ENCODE data around the gene PYGO2. TPM values are rescaled to one million over a fixed set of nuclear protein-coding genes. Genes with fewer than 3 reads are reported as not detected.

The PYGO2 gene
- total RNA-seq, 1 donor from 2014 or later = 16.9 TPM

DNA sequence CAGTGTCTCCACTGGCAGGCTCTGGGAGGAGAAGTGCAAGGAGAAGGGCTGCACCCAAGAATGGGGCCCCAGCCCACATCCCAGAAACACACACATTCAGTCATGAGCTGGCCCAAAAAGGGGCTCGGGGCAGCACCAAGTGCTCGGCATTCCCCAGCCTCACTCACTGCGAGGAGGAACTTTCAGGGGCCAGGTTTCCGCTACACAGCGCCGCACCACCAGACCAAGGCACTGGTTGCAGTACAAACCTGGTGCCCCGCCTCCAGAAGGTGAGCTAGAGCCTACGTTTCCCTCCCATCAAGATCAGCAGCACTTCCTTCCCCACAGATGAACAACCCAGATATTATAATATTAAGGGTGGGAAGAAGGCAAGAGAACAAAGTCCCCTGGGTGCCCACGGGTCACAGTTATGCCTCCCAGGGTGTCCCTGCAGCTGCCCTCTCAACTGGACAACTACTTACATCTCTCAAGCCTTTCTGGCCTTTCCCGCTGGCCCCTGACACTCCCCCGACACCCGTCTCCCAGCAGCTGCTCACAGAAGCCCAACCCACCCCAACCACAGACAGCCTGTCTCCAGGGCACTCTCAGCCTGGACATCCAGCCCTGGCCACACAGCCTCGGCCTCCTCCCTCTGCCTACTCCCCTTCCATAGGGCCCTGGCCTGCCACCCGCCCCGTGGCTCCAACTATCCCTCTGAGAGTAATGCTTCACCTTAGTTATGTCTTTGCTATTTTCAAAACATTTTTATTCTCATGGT, 9.5 kb downstream of the PYGO2 start:
- no peak for DNase-seq (ENCODE audit: low spot score)
- intact Hi-C loops (cut with DNase I) = no loop called here

DNA sequence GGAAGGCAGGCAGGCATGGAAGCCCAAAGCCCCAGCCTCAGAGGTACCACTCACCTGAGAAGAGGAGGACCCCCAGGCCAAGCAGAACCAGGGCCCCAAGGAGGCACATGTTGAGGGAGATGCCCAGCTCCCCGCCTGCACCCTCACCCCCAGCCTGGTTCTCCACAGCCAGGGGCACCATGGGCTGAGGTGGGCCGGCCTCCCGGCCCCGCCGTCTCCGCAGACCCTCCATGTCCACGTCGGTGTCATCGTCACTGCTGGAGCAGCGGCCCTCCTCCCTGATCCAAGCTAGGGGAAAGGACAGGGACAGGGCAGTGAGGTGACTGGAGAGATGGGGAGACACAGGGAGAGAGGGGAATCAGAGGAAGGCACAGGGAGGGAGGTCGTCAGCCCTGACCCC, 13.5 kb downstream of the PYGO2 start:
- no peak for DNase-seq (ENCODE audit: low spot score)
- intact Hi-C loops (cut with DNase I) = no loop called here

DNA sequence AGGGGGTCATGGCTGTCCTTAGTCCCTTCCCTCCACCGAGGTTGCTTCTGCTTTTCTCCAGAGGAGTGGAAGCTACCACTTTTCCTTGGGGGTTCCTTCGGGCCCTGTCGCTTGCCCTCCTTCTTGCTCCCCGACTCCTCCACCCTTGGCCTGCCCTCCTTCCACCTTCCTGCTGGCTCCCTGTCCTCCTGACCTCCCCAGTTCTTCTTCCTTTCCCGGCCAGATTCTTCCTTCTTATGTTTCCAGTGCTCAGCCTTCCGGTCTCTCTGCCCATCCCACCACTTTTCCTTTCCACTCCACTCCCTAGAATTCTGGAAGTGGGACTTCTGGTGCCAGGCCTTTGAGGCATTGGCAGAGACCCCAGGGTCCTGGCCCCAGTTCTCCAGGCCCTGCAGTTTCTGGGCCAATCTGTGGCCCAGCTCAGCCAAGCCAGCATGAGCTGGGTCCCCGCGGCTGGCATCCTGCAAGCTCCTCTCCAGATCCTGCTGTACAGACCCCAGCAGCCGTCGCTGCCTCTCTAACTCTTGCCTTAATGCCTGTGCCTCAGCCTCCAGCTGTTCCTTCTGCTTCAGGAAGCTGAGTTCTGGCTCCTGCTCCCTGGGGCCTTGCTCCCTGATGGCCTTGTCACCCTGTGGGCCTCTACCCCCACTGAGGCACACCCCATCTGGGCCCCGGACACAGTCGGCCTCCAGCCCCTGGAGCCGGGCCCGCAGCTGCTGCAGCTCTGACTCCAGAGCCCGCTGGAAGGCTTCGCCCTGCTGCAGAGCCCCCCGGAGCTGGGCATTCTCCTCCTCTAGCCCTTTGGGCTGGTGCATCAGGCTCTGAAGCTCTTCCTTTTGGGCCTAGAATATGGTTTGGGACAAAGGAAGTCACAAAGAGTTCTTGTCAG, 15.4 kb downstream of the PYGO2 start:
- DNase-seq (ENCODE audit: low spot score) = no peak
- intact Hi-C loops (cut with DNase I) = loop anchor here (2.0 kb wide), 1 partner anchor 69 kb away; no protein-coding TSS in a partner anchor

DNA sequence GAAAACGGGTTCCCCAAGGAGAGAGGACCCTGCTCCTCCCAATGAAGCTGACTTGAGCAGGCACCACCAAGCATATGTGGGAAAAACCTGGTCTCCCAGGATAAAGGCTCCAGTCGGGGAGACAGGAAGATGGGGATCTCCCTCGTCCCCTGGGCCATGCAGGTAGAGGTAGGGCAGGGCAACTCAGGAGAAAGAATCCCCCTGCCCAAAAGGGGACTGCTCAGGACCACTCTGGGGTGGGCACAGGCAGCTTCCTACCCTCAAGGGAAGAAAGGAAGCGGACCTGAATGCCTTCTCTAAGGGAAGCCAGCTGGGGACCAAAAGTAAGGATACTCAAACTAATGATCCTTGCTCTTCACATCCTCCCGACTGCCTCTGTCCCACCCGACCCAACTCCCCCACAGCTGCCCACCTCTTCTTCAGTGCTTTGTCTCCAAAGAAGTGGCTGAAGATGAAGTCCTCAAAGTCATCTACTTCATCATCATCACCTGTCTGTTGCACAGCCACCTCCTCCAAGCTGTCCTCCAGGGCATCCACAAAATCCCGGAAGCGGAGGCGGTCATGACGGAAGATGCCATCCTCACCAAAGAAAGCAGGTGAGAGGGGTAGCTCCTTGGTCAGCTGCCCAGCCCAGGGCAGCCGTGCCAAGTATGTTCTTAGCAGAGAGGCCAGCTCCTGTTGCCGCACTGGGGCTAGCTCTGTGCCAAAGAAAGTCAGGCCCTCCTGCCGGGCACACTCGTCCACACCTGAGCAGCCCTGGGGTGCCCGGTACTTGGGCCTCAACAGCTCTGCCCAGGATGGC, 16.2 kb downstream of the PYGO2 start:
- intact Hi-C loops (cut with DNase I) = loop anchor here (2.0 kb wide), 1 partner anchor 69 kb away; no protein-coding TSS in a partner anchor
- DNase-seq (ENCODE audit: low spot score) = no peak

DNA sequence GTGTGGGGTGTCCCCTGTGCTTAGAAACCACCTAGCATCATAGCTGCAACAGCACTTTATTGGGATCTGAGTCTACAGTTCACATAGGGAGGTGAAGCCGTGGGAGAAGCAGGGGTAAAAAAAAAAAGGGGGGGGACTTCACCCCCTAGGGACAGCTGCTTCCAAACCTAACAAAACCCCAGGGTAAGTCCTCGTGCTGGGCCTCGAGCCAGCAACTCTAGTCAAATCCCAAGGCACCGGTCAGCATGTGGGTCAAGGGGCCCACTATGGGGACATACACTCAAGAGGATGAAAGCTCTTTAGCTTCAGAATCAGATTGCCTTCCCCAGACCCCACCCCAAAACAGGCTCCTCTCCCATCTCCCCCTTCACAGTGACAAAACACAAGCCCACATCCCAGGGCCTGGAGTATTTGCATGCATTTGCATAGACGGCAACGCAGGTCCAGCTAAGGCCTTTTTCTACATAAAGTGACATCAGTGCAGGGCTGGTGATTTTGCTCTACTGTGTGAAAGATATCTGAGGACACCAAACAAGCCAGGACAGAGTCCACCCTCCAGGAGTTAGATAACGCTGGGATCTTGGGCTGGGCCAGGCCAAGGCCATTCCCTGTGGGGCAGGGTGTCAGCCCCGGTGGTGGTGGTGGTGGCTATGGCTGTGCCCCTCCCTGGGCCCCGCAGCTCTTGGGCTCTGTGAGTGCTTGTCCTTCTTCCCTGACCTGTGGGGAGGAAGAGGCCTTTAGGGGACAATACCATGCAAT, 17.0 kb downstream of the PYGO2 start:
- no peak for DNase-seq (ENCODE audit: low spot score)
- intact Hi-C loops (cut with DNase I) = loop anchor here (2.0 kb wide), 1 partner anchor 68 kb away; no protein-coding TSS in a partner anchor

DNA sequence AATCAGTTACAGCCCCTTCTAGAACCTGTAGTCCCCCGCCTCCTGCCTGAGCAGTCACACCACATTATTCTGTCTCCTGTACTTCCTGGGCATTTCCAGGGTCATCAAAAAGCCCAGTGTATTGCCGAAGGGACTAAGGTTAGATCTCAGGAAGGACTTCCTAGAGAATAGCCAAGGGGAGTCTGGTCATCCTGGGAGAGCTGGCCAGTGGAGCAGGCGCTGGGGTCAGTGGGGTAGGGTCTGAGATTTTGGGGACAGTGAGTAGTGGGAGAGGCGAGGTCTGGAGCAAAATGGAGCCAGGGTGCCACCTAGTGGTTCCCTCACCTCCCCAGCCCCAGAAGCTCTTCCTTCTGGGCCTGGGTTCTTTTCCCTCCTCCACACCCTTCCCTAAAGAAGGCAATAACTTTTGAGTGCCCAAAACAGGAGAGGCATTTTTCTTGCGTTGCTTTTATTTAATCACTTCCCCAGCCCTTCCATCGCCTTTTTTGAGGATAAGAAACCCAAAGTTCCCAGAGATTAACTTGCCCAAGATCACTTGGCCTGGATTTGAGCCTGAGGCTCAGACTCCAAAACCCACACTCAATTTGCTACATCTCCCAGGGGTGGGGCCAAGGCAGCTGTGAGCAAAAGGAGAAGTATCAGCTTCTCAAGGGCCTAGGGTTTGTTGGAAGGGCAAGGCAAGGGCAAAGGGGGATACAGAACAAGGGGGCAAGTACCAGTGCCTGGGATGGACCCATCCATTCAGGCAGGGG, 17.8 kb downstream of the PYGO2 start:
- intact Hi-C loops (cut with DNase I) = loop anchor here (2.0 kb wide), 1 partner anchor 67 kb away; no protein-coding TSS in a partner anchor

DNA sequence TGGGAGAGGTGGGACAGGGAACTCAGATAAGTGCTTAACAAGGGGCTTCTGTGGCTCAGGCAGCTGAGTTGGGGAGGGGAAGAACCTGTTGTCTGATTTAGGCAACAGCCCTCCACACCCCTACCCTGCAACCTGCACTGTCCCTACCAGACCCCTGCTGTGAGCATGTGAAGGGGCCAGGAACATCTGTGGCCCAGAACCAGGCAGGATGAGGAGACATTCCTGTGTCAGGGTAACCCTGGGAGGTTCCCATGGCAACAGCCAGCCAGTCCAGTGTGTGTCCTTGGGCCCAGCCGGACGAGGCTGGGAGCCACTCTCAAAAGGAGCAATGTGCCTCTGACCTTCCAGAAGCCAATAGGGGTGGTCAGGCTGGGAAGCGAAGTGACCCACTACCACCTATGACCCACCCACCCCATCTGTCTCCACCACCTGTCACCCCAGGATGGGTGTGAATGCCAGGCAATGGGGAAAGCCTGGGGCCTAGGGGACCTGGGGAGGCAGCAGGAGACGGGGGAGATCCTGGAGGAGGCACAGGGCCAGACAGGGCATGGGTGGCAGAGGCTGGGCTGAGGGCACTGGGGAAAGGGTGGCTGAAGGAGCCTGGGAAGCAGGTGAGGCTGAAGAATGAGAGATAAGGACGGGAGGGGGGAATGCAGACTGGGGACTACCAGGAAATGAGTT, 20.1 kb downstream of the PYGO2 start:
- intact Hi-C loops (cut with DNase I) = no loop called here
- DNase-seq (ENCODE audit: low spot score) = no peak

More for the DNA sequence above, 17.8 kb downstream of the PYGO2 start:
- no peak for DNase-seq (ENCODE audit: low spot score)

DNA sequence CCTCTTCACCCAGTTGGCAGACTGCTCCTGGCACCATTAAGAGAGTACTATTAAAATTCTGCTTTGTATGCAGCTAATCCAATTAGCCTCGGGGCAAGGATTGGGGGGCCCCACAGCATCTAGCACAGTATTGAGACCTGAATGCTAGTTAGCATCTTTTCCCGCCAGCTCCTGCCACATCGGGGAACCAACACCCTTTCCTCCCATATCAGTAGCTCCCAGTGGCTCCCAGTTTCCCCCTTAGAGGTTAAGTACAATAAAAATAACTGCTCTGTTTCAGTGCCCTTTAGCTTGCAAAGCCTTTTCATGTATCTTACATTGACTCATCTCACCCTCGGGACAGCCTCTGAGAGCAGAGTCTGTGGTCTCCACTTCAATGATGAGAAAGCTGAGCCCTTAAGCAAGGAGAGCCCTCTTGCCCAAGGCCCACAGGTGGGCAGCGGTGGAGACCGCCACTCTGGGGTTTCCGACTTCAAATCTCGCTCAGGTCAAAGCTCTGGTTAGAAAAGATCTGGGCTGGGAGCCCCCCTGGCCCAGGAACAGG, 20.9 kb downstream of the PYGO2 start:
- intact Hi-C loops (cut with DNase I) = no loop called here
- no peak for DNase-seq (ENCODE audit: low spot score)

DNA sequence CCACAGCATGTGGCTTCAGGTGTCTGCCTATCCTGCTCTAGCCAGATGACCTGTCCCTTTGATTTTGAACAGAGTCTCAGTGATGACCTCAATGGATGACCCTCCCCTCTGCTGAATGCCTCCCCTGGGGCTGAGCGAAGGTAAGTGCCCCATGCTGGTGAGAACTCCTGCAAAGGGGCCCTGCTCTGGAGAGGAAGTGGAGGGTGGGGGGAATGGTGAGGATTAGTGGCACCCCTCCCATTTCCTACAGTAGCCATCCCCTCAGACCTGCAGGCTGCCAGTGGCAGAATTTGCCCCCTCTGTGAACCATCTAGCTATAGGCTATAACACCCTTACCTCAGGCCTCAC, 21.4 kb downstream of the PYGO2 start:
- DNase-seq (ENCODE audit: low spot score) = no peak
- intact Hi-C loops (cut with DNase I) = no loop called here

DNA sequence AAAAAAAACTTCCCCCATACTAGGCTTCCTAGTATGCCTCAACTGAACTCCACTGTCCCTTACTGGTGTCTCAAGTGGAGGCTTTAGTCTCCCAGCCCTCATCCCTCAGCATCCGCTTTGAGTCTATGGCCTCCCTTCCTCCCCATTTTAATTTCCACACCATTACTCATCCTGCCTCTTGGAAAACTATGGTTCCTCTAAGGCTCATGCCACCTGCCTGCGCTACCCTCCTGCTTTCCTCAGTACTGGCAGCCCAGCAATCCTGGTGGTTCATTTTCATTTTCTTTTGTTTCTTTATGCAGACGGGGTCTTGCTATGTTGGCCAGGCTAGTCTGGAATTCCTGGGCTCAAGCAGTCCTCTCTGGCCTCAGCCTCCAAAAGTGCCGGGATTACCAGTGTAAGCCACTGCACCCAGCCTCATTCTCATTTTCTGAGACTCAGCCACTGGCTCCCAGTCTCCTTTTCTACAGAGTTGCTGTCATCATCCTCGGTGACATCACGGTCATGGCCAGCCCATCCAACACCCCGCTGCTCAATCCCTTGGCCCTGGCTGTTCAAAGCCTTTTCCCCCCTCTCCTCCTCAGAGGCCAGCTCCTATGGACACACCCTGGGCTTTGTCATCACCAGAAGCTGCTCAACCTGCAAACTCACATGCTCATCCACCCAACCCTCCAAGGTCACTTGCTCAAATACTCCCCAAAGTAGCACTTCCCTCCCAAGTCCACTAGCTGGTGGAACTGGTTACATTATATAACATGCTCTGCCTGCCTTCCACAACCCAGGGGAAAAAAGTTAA, 22.8 kb downstream of the PYGO2 start:
- no peak for DNase-seq (ENCODE audit: low spot score)
- intact Hi-C loops (cut with DNase I) = no loop called here

DNA sequence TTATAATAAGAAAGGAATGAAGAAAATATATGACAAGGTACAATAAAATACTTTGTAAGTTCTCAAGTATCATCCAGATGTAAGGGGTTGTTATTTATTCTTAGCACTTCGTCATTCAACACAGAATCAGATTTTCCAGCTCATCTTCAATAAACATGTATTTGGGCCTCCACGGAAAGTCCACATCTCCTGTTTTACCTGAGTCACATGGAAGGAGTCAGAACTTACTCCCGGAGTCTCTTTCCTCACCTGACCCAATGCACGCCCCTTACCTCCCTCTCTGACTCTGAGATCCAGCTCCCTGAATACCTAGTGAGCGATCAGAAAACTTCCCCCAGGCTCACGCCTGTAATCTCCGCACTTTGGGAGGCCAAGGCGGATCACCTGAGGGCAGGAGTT, 23.6 kb downstream of the PYGO2 start:
- intact Hi-C loops (cut with DNase I) = loop anchor here (1.0 to 2.0 kb wide), 3 partner anchors 23 to 379 kb away; partner anchors contain the start of genes CKS1B, PYGO2 and UBE2Q1
- DNase-seq (ENCODE audit: low spot score) = no peak

DNA sequence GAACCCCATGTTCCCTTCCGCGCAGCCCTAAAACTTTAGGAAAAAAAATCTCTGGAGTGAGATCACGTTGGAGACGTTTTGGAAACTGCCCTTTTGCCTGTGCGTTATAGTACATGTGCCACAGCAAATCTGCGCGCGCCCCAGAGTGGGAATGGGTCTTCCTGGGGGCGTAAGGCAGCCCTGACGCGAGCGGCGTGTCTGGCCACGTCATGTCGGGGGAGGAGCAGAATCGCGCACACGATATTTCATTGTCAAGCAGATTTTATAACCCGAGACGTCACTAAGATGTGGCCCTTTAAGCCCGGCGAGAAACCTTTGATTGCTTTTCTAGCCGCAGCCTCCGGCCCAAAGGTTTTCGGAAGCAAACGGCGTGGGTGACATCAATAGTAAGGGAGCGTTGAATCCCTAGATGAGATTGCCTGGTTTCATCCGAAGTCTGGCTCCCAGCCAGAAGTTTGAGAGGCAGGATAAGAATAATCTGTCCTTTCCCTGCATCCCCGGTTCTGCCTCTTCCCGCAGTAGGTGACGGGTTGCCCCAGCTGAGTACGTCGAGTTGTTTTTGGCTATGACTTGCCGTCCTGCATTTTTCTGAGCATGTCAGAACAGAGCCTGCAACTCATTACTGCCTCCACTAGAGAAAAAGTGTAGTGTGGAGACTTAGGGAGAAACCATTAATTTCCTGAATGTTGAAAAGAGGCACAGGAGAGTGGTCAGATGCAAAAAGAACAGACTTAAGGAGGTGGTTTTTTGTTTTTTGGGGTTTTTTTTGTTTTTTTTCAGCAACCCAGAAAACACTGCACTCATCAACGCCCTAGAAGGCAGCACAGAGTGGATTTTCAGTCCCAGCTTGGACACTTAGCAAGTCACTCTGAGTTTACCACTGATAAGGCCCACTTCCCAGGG, 24.2 kb downstream of the PYGO2 start:
- peak; percentile 96 for DNase-seq (ENCODE audit: low spot score)
- intact Hi-C loops (cut with DNase I) = loop anchor here (1.0 to 2.0 kb wide), 3 partner anchors 24 to 379 kb away; partner anchors contain the start of genes CKS1B, PYGO2 and UBE2Q1

DNA sequence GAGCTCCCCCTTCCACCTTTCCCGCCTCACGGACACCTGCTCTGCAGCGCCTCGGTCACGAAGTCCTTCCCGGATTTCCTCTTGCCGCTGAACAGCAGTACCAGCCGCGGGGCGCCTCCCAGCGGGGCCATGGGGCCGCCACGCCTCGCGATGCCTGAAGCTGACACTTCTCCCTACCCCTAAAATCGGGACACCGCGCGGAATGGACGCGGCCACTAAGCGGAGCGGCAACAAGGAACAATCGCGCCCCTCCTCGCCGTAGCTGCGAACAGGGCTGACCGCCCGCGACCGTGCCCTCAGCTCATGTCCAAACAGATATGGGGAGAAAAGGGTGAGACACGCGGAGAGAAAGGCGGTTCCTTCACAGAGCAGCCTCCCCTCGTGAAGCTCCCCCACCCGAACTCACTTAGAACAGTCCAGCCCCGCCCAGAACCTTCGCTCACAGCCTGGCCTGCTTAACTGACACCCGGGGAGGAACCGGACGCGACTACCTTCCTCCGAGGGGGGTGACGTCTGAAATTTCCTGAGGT, 25.0 kb downstream of the PYGO2 start, which contains the start of gene PMVK:
Gene PMVK (minus strand): TSS at position 165 of the 530 bp plus-strand sequence. CDS start 34 bp downstream, at position 131.
- peak; percentile 99 for DNase-seq (ENCODE audit: low spot score)
- intact Hi-C loops (cut with DNase I) = loop anchor here (1.0 to 2.0 kb wide), 3 partner anchors 25 to 378 kb away; partner anchors contain the start of genes CKS1B, PYGO2 and UBE2Q1

DNA sequence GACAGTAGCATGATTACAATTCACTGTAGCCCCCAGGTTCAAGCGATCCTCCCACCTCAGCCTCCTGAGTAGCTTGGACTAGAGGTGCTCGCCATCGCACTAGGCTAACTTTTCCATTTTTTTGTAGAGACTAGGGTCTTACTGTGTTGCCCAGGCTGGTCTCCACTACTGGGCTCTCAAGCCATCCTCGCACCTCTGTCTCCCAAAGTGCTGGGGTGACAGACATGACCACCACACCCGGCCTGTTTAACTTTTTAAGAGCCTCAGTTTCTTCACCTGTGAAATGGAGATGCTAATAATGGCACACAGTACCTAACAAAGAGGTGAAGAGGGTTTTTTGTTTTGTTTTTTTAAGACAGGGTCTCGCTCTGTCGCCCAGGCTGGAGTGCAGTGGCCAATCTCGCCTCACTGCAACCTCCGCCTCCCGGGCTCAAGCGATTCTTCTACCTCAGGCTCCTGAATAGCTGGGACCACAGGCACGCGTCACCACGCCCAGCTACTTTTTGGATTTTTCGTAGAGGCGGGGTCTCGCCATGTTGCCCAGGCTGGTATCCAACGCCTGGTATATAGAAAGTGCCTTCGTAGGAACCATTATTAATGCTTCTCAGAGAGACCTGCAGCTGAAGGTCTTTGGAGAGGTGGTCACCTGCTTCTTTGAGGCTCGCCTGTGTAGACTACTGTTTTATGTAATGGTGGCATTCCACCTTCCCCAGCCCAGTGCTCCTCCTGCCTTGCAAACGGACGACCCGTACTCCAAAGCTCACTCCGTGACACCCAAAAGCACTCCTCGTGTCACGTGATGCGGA, 25.6 kb downstream of the PYGO2 start:
- no peak for DNase-seq (ENCODE audit: low spot score)
- intact Hi-C loops (cut with DNase I) = loop anchor here (2.0 kb wide), 2 partner anchors 39 to 377 kb away; partner anchors contain the start of genes CKS1B and UBE2Q1

Measured in cardiac septum (tissue), 1 donor.